GM18951 (cell line): ENCODE measurements around the gene MPC1.
"Not testable (repeated sequence)": the region's sequence is repeated elsewhere in the genome, so short reads cannot be mapped to it uniquely, and the experiment has no call there.

Experiments
- POLR2A ChIP-seq: IDR thresholded peaks from 4 replicates; pipeline ENCODE4 v1.6.1; 2011; ENCODE audit warnings: mild to moderate bottlenecking; ENCODE audit not compliant: insufficient read length, insufficient read depth; ENCODE audit errors: extremely low read depth
- in situ Hi-C: fragments of 300-500 bp; cut with MboI; formaldehyde crosslinking; loops from one replicate; pipeline ENCODE4 v1.12.0; 2022; ENCODE audit warnings: low sequenced_read_pairs, mixed read lengths, inconsistent platforms; ENCODE audit not compliant: unreplicated experiment

MPC1 gene

GRCh38 chr6:166398348-166398747 is 15.6 kb upstream of the MPC1 start:
- no peak for TF ChIP-seq POLR2A
- in situ Hi-C loops: no loop called here

- no peak for TF ChIP-seq POLR2A
- in situ Hi-C loops: no loop called here
Measured at GRCh38 chr6:166397849-166398248, 15.1 kb upstream of the MPC1 start.

- no peak for TF ChIP-seq POLR2A
- in situ Hi-C loops: no loop called here
Measured at GRCh38 chr6:166395778-166396177, 13.0 kb upstream of the MPC1 start.

GRCh38 chr6:166395351-166395750 is 12.6 kb upstream of the MPC1 start:
- in situ Hi-C loops: no loop called here
- no peak for TF ChIP-seq POLR2A

- in situ Hi-C loops: no loop called here
- TF ChIP-seq POLR2A: no peak
Measured at GRCh38 chr6:166394036-166394892, 11.5 kb upstream of the MPC1 start.

GRCh38 chr6:166393535-166393823 is 10.7 kb upstream of the MPC1 start:
- TF ChIP-seq POLR2A: no peak
- in situ Hi-C loops: no loop called here

- in situ Hi-C loops: not testable (repeated sequence)
Measured at GRCh38 chr6:166392755-166393534, 10.2 kb upstream of the MPC1 start.

GRCh38 chr6:166389119-166389518 is 6.4 kb upstream of the MPC1 start:
- in situ Hi-C loops: no loop called here
- no peak for TF ChIP-seq POLR2A

GRCh38 chr6:166388290-166389004 is 5.7 kb upstream of the MPC1 start:
- in situ Hi-C loops: no loop called here

GRCh38 chr6:166387642-166388289 is 5.0 kb upstream of the MPC1 start:
- in situ Hi-C loops: no loop called here
- TF ChIP-seq POLR2A: no peak

More at GRCh38 chr6:166388290-166389004, 5.7 kb upstream of the MPC1 start:
- TF ChIP-seq POLR2A: no peak

GRCh38 chr6:166387098-166387497 is 4.4 kb upstream of the MPC1 start:
- in situ Hi-C loops: not testable (repeated sequence)

GRCh38 chr6:166386111-166386510 is 3.4 kb upstream of the MPC1 start:
- in situ Hi-C loops: no loop called here
- no peak for TF ChIP-seq POLR2A

- in situ Hi-C loops: not testable (repeated sequence)
Measured at GRCh38 chr6:166383802-166384363, 1.1 kb upstream of the MPC1 start.
